K562 (cell line): ENCODE data around the gene ETS1.

Experiments used
- ARNT ChIP-seq, 2 experiments: fragments of 450-650 bp; IDR thresholded peaks; 2 replicates each; pipeline ENCODE4 v1.6.1; 2016; ENCODE audit warnings: mild to moderate bottlenecking in 1 of 2
- CTCF ChIP-seq, 3 experiments: IDR thresholded peaks in 2 of 3; conservative IDR thresholded peaks in 1 of 3; 2 replicates each; pipeline ENCODE4 v1.5.1; 2011 to 2012; ENCODE audit warnings: low read length in 3 of 3, mild to moderate bottlenecking in 3 of 3, control low read depth in 2 of 3, improper control_type of control experiment in 1 of 3, inconsistent platforms in 1 of 3, low read depth in 1 of 3, mixed read lengths in 1 of 3, moderate library complexity in 1 of 3; ENCODE audit not compliant: insufficient read depth in 2 of 3
- FOXA1 ChIP-seq: fragments of 450-650 bp; IDR thresholded peaks from 2 replicates; pipeline ENCODE4 v1.6.1; 2016; ENCODE audit warnings: mild to moderate bottlenecking, borderline replicate concordance
- LEF1 ChIP-seq: fragments of 450-650 bp; IDR thresholded peaks from 2 replicates; pipeline ENCODE4 v1.6.1; 2016; ENCODE audit warnings: mild to moderate bottlenecking
- MAZ ChIP-seq, 2 experiments: fragments of 450-650 bp in 1 of 2; sonication (generic) in 1 of 2; formaldehyde crosslinking; IDR thresholded peaks in 1 of 2; conservative IDR thresholded peaks in 1 of 2; 2 replicates each; pipeline versions ENCODE4 v1.4.0 to v1.5.0; 2020; ENCODE audit warnings: mild to moderate bottlenecking in 1 of 2, missing genetic modification reagents in 1 of 2
- MCM2 ChIP-seq: fragments of 450-650 bp; IDR thresholded peaks from 2 replicates; pipeline ENCODE4 v1.6.1; 2017; ENCODE audit warnings: low read depth, mild to moderate bottlenecking
- POLR3A ChIP-seq: IDR thresholded peaks from 2 replicates; pipeline ENCODE4 v1.6.1; 2011; ENCODE audit warnings: borderline replicate concordance, mild to moderate bottlenecking, moderate library complexity; ENCODE audit not compliant: insufficient read length, insufficient read depth; ENCODE audit errors: extremely low read depth
- SIN3A ChIP-seq, 2 experiments: fragments of 150-350 bp in 1 of 2; IDR thresholded peaks; 2 replicates each; pipeline ENCODE4 v1.6.1; 2011 to 2016; ENCODE audit warnings: borderline replicate concordance in 2 of 2, low read depth in 2 of 2, low read length in 2 of 2, mild to moderate bottlenecking in 2 of 2, moderate library complexity in 2 of 2; ENCODE audit not compliant: control insufficient read depth in 1 of 2
- ZMIZ1 ChIP-seq, 2 experiments: fragments of 150-350 bp in 1 of 2; IDR thresholded peaks; 2 replicates each; pipeline ENCODE4 v1.6.1; 2012 to 2016; ENCODE audit warnings: low read depth in 2 of 2, low read length in 2 of 2, mild to moderate bottlenecking in 1 of 2, moderate library complexity in 1 of 2

GRCh38 chr11:128416976-128417375, 170.4 kb downstream of the ETS1 start:
- TF ChIP-seq ZMIZ1 (IDR thresholded peaks at IDR 0.05; ENCODE audit: low read depth in 2 of 2, low read length in 2 of 2) (no peak), CTCF (IDR thresholded peaks at IDR 0.05 in 2 of 3, conservative IDR thresholded peaks at IDR 0.05 in 1 of 3; ENCODE audit: insufficient read depth in 2 of 3, low read depth in 1 of 3, low read length in 3 of 3) (no peak), MAZ (CRISPR knock-in tag; conservative IDR thresholded peaks at IDR 0.05 in 1 of 2, IDR thresholded peaks at IDR 0.05 in 1 of 2) (no peak), MCM2 (no peak), LEF1 (no peak), POLR3A (no peak), ARNT (IDR thresholded peaks at IDR 0.05) (no peak), FOXA1 (no peak), SIN3A (IDR thresholded peaks at IDR 0.05; ENCODE audit: borderline replicate concordance in 2 of 2, control insufficient read depth in 1 of 2, low read depth in 2 of 2, low read length in 2 of 2) (no peak)
